NT2/D1 (cell line): Measurements from ENCODE around the gene SOS2.

Experiments
- YY1 ChIP-seq: IDR thresholded peaks from 2 replicates; pipeline ENCODE4 v1.6.1; 2011; ENCODE audit not compliant: insufficient read length, insufficient read depth
- ZNF274 ChIP-seq: IDR thresholded peaks from 2 replicates; pipeline ENCODE4 v1.6.1; 2011; ENCODE audit warnings: mild to moderate bottlenecking, low read depth, low read length

DNA sequence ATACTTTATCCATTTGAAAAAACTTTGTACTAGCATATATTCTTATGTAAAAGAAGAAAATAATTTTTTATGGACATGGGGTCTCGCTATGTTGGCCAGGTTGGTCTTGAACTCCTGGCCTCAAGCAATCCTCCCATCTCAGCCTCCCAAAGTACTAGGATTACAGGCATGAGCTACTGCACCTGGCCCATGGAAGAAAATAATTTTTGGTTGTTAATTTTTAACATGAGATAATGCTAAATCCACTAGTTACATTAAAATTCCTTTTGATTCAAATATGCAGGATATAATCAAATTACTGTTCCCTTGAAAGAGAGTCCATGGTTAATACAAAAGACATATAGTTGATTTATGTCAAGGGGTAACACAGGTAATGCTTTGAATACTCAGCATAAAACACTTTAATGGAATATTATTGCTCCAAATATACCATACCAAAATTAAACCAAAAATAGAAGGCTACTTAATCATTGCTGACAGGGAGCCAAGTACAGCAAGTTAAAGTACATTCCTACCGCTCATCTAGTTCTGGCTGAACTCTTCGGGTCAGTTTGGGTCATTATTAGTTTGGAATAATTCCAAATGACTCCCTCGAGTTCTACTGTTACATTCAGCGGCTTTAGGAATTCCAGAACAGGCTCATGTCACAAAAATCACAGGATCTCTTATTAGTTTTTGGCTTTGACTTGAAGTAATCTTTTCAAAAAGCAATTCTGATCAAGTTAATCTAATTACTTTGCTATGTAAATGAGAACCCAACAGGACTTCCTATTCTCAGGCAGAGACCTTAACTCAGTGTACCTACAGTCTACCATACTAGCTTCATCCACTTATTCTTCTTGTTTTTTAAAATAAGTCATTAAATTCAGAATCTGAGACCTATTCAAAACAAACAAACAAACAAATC is 6.1 kb downstream of the SOS2 start:
- TF ChIP-seq ZNF274 (no peak), YY1 (no peak)
